ENCODE results near the gene SYDE2. TPM values are rescaled to one million over a fixed set of nuclear protein-coding genes. Genes with fewer than 3 reads are reported as not detected.

Gene SYDE2
- total RNA-seq, 6 donors from 2014 or later = 14.3 to 38.5 (median 23.2) TPM

DNA sequence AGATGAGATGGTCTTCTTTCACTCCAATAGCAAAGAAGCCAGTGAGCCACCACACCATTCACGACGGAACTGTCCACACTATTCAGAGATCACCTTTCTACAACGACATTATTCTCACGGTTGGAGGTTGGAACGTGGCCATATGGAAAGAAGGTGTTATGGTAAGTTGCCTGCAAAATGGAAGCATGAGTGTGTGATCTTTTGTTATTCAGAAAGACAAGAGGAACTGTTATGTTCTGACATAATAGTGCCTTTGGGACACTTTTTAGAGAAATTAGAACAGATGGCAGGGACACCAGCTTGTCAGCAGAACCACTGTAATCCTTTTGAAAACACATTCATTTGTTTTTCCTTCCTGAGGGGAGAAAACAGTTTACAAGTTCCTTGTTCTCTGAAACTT is 76.7 kb downstream of the SYDE2 start:
- ATAC-seq (ENCODE audit: low FRiP score in 2 of 2) = no peak
- WGBS, 2 donors = 77 to 95% methylated on average over 5 of the region's 5 CpGs
- TF ChIP-seq POLR2A (IDR thresholded peaks at IDR 0.05) = no peak
- TF ChIP-seq POLR2AphosphoS5 (IDR thresholded peaks at IDR 0.05) = no peak
- TF ChIP-seq EP300 (IDR thresholded peaks at IDR 0.05) = no peak
- TF ChIP-seq, protein P1, sequence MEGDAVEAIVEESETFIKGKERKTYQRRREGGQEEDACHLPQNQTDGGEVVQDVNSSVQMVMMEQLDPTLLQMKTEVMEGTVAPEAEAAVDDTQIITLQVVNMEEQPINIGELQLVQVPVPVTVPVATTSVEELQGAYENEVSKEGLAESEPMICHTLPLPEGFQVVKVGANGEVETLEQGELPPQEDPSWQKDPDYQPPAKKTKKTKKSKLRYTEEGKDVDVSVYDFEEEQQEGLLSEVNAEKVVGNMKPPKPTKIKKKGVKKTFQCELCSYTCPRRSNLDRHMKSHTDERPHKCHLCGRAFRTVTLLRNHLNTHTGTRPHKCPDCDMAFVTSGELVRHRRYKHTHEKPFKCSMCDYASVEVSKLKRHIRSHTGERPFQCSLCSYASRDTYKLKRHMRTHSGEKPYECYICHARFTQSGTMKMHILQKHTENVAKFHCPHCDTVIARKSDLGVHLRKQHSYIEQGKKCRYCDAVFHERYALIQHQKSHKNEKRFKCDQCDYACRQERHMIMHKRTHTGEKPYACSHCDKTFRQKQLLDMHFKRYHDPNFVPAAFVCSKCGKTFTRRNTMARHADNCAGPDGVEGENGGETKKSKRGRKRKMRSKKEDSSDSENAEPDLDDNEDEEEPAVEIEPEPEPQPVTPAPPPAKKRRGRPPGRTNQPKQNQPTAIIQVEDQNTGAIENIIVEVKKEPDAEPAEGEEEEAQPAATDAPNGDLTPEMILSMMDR (IDR thresholded peaks at IDR 0.05) = no peak

DNA sequence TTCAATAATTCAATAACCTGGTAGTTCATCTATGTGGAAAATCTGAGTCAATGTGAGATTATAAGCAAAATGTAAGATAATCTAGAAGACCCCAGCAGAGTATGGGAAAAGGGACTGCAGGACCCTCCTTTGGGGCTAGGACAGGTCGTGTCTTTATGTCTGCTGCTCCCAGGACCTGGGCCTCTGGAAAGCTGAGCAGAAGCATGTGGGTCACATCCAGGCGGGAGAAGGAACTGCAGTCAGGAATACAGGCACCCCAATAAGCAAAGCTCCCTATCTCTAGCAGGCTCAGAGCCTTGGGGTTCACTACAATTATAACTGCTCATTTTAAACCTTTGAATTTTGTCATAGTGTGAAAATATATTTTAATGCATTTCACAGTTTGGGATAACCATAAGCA is 78.6 kb downstream of the SYDE2 start:
- no peak overlapping the region for H3K4me3 ChIP-seq
- no peak overlapping the region for H3K27ac ChIP-seq
- no peaks in the 10 kb centered on the region for H3K9me3 ChIP-seq
- ATAC-seq (ENCODE audit: low FRiP score in 2 of 2) (no peak), DNase-seq (no peak)
- TF ChIP-seq EP300 (IDR thresholded peaks at IDR 0.05) (no peak), POLR2A (IDR thresholded peaks at IDR 0.05) (no peak), POLR2AphosphoS5 (IDR thresholded peaks at IDR 0.05) (no peak)
- H3K36me3 ChIP-seq = no peaks in the 10 kb centered on the region
- WGBS, 2 donors = 85 to 88% methylated on average over 2 of the region's 2 CpGs
- no peaks in the 10 kb centered on the region for H3K27me3 ChIP-seq
- peaks cover 0 to 3% (median 0%) of the 10 kb centered on the region in 4 donors for H3K4me1 ChIP-seq

More for the DNA sequence above, 76.7 kb downstream of the SYDE2 start:
- Histone ChIP-seq H3K36me3 (no peaks in the 10 kb centered on the region), H3K27ac (no peak overlapping the region), H3K4me1 (peaks cover 0 to 3% (median 0%) of the 10 kb centered on the region in 4 donors), H3K4me3 (no peak overlapping the region), H3K27me3 (no peaks in the 10 kb centered on the region), H3K9me3 (no peaks in the 10 kb centered on the region)
- DNase-seq = no peak

DNA sequence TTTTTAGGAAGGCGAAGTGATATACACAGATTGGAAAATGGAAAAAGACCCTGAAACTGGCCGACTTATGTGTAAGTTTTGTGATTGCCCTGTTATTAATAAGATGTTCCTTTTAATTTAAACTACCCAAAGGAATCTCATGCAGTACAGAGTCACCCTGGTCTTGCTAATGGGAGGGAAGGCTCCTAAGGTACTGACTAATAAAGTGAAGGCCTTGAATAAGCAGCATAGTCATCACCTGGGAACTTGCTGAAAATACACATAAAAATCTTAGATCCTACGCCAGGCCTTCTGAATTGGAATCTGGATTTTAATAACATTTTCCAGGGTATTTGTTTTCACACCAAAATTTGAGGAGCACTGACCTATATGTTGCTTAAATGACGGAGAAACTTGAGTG is 79.1 kb downstream of the SYDE2 start:
- TF ChIP-seq EP300 (IDR thresholded peaks at IDR 0.05) = no peak
- TF ChIP-seq POLR2AphosphoS5 (IDR thresholded peaks at IDR 0.05) = no peak
- TF ChIP-seq POLR2A (IDR thresholded peaks at IDR 0.05) = no peak
- TF ChIP-seq, protein P1 (IDR thresholded peaks at IDR 0.05) = no peak
- no peak for DNase-seq
- Histone ChIP-seq H3K36me3 (no peaks in the 10 kb centered on the region), H3K4me3 (no peak overlapping the region), H3K27me3 (no peaks in the 10 kb centered on the region), H3K4me1 (peaks cover 0 to 3% (median 0%) of the 10 kb centered on the region in 4 donors), H3K9me3 (no peaks in the 10 kb centered on the region), H3K27ac (no peak overlapping the region)
- no peak for ATAC-seq (ENCODE audit: low FRiP score in 2 of 2)
- WGBS, 2 donors = 91% methylated on average over 4 of the region's 4 CpGs

DNA sequence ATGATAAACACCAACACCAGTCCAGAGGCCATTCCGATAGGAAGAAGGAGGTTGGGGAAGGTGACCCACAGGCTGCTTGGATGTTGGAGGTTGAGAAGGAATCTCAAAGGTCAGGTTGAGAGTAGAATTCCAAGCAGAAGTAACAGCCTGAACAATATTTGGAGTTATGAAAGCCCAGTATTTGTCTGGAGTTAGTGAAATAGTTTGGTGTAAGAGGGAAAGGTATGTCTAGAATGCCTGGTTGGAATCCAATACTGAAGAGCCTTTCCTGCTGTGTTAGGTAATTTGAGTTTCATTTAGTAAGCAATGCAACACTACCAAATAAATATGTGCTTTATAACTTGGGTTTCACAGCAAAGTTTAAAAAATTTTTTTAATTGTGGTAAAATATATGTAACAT is 82.1 kb downstream of the SYDE2 start:
- no peak for DNase-seq
- ATAC-seq (ENCODE audit: low FRiP score in 2 of 2) = peak in 1 of 2 donors; percentile 41
- TF ChIP-seq, protein P1 (IDR thresholded peaks at IDR 0.05) = no peak
- no peak for TF ChIP-seq POLR2A (IDR thresholded peaks at IDR 0.05)
- TF ChIP-seq EP300 (IDR thresholded peaks at IDR 0.05) = no peak
- TF ChIP-seq POLR2AphosphoS5 (IDR thresholded peaks at IDR 0.05) = no peak

DNA sequence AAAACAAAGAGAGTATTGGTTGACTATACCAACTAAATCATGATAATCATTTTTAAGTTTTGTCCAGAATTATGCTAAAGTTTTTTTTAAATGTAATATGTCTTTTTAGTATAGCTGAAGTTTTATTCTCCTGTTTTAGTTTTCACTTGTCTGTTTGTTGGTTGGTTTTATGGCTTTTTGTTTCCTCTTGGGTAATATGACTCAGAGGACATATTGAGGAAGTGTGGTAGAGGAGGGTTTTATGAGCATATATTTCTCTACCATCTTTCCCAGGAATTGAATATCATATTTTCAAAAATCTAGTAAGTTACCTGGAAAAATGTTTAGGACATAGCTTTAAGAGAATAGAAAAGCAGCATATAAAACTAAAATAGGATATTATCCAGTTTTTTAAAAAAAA is 84.0 kb downstream of the SYDE2 start:
- TF ChIP-seq EP300 (IDR thresholded peaks at IDR 0.05) (no peak), POLR2AphosphoS5 (IDR thresholded peaks at IDR 0.05) (no peak), POLR2A (IDR thresholded peaks at IDR 0.05) (no peak)
- TF ChIP-seq, protein P1 (IDR thresholded peaks at IDR 0.05) = no peak
- no peaks in the 10 kb centered on the region for H3K36me3 ChIP-seq
- H3K9me3 ChIP-seq = no peaks in the 10 kb centered on the region
- no peak overlapping the region for H3K4me3 ChIP-seq
- H3K27ac ChIP-seq = no peak overlapping the region
- DNase-seq (no peak), ATAC-seq (ENCODE audit: low FRiP score in 2 of 2) (no peak)
- H3K4me1 ChIP-seq = no peaks in the 10 kb centered on the region
- H3K27me3 ChIP-seq = no peaks in the 10 kb centered on the region

More for the DNA sequence above, 82.1 kb downstream of the SYDE2 start:
- no peaks in the 10 kb centered on the region for H3K4me1 ChIP-seq
- H3K27ac ChIP-seq = peak overlapping the region in 3 of 4 donors; percentile 14 to 61 (median 38)
- no peaks in the 10 kb centered on the region for H3K9me3 ChIP-seq
- no peak overlapping the region for H3K4me3 ChIP-seq
- WGBS, 2 donors = 53 to 69% methylated on average over 1 of the region's 1 CpG
- H3K27me3 ChIP-seq = no peaks in the 10 kb centered on the region
- no peaks in the 10 kb centered on the region for H3K36me3 ChIP-seq

Data from upper lobe of left lung (tissue), 6 donors.